ENCODE results near the gene GGA1.

DNA sequence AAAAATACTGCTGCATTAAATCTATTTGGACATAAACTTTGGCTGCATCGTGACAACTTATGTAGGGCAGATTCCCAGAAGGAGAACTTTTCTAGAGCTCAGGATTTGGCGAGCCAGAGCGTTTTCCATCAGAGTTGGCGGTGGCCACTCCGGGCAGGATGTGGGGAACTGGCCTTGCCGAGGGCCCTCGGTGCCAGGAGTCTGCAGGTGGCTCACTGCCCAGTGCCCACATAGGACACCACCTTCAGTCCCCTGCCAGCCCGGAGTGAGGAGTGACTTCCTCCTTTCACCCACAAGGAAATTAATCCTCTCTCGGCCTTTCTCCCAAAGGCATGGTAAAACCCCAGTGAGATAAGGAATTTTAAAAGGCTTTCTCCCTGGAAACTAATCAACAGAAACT is 27.1 kb upstream of the GGA1 start:
- no peak for TF ChIP-seq CTCF (IDR thresholded peaks at IDR 0.05)
- no peak for TF ChIP-seq POLR2A (IDR thresholded peaks at IDR 0.05)
- no peak for TF ChIP-seq POLR2AphosphoS5 (IDR thresholded peaks at IDR 0.05)
- no peak for TF ChIP-seq EP300 (IDR thresholded peaks at IDR 0.05)

Measured in gastroesophageal sphincter (tissue), 3 donors.